ENCODE results near the gene TNPO1. TPM values are rescaled to one million over a fixed set of nuclear protein-coding genes. Genes with fewer than 3 reads are reported as not detected.

The TNPO1 gene
- total RNA-seq, 1 donor from 2014 or later = 212 TPM

- DNase-seq (ENCODE audit: low read depth in 2 of 2) = peak; percentile 12 to 35
Observed at GRCh38 chr5:72817671-72818266, 1.3 kb downstream of the TNPO1 start.

GRCh38 chr5:72818866-72819534 lies 2.5 kb downstream of the TNPO1 start:
- peak; percentile 82 to 83 for DNase-seq (ENCODE audit: low read depth in 2 of 2)

GRCh38 chr5:72821776-72822175 lies 5.3 kb downstream of the TNPO1 start:
- DNase-seq (ENCODE audit: low read depth in 2 of 2) = no peak

GRCh38 chr5:72822944-72823343 lies 6.5 kb downstream of the TNPO1 start:
- no peak for DNase-seq (ENCODE audit: low read depth in 2 of 2)

GRCh38 chr5:72829707-72830106 lies 13.2 kb downstream of the TNPO1 start:
- no peak for DNase-seq (ENCODE audit: low read depth in 2 of 2)

- DNase-seq (ENCODE audit: low read depth in 2 of 2) = no peak
Observed at GRCh38 chr5:72830362-72830761, 13.9 kb downstream of the TNPO1 start.

GRCh38 chr5:72831685-72832084 lies 15.2 kb downstream of the TNPO1 start:
- DNase-seq (ENCODE audit: low read depth in 2 of 2) = no peak

GRCh38 chr5:72834924-72835323 lies 18.5 kb downstream of the TNPO1 start:
- DNase-seq (ENCODE audit: low read depth in 2 of 2) = no peak

- DNase-seq (ENCODE audit: low read depth in 2 of 2) = no peak
Observed at GRCh38 chr5:72835633-72836032, 19.2 kb downstream of the TNPO1 start.

GRCh38 chr5:72836810-72837209 lies 20.3 kb downstream of the TNPO1 start:
- no peak for DNase-seq (ENCODE audit: low read depth in 2 of 2)

GRCh38 chr5:72837524-72838096 lies 21.1 kb downstream of the TNPO1 start:
- DNase-seq (ENCODE audit: low read depth in 2 of 2) = peak in 1 of 2 donors; percentile 67

- DNase-seq (ENCODE audit: low read depth in 2 of 2) = no peak
Observed at GRCh38 chr5:72840041-72840440, 23.6 kb downstream of the TNPO1 start.

GRCh38 chr5:72841756-72842535 lies 25.5 kb downstream of the TNPO1 start:
- peak in 1 of 2 donors; percentile 42 for DNase-seq (ENCODE audit: low read depth in 2 of 2)

GRCh38 chr5:72842816-72843215 lies 26.4 kb downstream of the TNPO1 start:
- peak; percentile 77 to 92 for DNase-seq (ENCODE audit: low read depth in 2 of 2)

- DNase-seq (ENCODE audit: low read depth in 2 of 2) = peak in 1 of 2 donors; percentile 34
Observed at GRCh38 chr5:72844218-72844603, 27.8 kb downstream of the TNPO1 start.

- DNase-seq (ENCODE audit: low read depth in 2 of 2) = peak in 1 of 2 donors; percentile 79
Observed at GRCh38 chr5:72845889-72846288, 29.4 kb downstream of the TNPO1 start.

GRCh38 chr5:72846483-72846882 lies 30.0 kb downstream of the TNPO1 start:
- no peak for DNase-seq (ENCODE audit: low read depth in 2 of 2)

- peak in 1 of 2 donors; percentile 30 for DNase-seq (ENCODE audit: low read depth in 2 of 2)
Observed at GRCh38 chr5:72847439-72847838, 31.0 kb downstream of the TNPO1 start.

- DNase-seq (ENCODE audit: low read depth in 2 of 2) = peak; percentile 92 to 94
Observed at GRCh38 chr5:72847989-72848473, 31.6 kb downstream of the TNPO1 start.

GRCh38 chr5:72848474-72849428 lies 32.3 kb downstream of the TNPO1 start:
- peak; percentile 48 to 66 for DNase-seq (ENCODE audit: low read depth in 2 of 2)

GRCh38 chr5:72849546-72849945 lies 33.1 kb downstream of the TNPO1 start:
- no peak for DNase-seq (ENCODE audit: low read depth in 2 of 2)
